ENCODE results near the gene C9orf50.

C9orf50 gene

GRCh38 chr9:129586685-129587084, 34.2 kb downstream of the C9orf50 start:
- DNase-seq = no peak

- DNase-seq = no peak
These were observed 34.7 kb downstream of the C9orf50 start for GRCh38 chr9:129586245-129586644.

GRCh38 chr9:129585352-129585751, 35.5 kb downstream of the C9orf50 start:
- no peak for DNase-seq

GRCh38 chr9:129584136-129584535, 36.8 kb downstream of the C9orf50 start:
- DNase-seq = peak; percentile 90

- DNase-seq = peak; percentile 59
These were observed 37.4 kb downstream of the C9orf50 start for GRCh38 chr9:129583308-129584038.

GRCh38 chr9:129582855-129583254, 38.0 kb downstream of the C9orf50 start:
- no peak for DNase-seq

- no peak for DNase-seq
These were observed 39.3 kb downstream of the C9orf50 start for GRCh38 chr9:129581505-129582189.

- DNase-seq = no peak
These were observed 40.5 kb downstream of the C9orf50 start for GRCh38 chr9:129580211-129580915.

- no peak for DNase-seq
These were observed 41.6 kb downstream of the C9orf50 start for GRCh38 chr9:129579294-129579693.

GRCh38 chr9:129576546-129577543, 44.1 kb downstream of the C9orf50 start:
- no peak for DNase-seq

- no peak for DNase-seq
These were observed 45.1 kb downstream of the C9orf50 start for GRCh38 chr9:129575818-129576217.

GRCh38 chr9:129574911-129575585, 45.9 kb downstream of the C9orf50 start:
- DNase-seq = no peak

GRCh38 chr9:129573977-129574376, 46.9 kb downstream of the C9orf50 start:
- DNase-seq = no peak

- no peak for DNase-seq
These were observed 48.4 kb downstream of the C9orf50 start for GRCh38 chr9:129572517-129572916.

- no peak for DNase-seq
These were observed 48.9 kb downstream of the C9orf50 start for GRCh38 chr9:129572052-129572425.

GRCh38 chr9:129571298-129572051, 49.4 kb downstream of the C9orf50 start:
- DNase-seq = no peak

- peak; percentile 84 for DNase-seq
These were observed 50.2 kb downstream of the C9orf50 start for GRCh38 chr9:129570450-129571297.

GRCh38 chr9:129569502-129570449, 51.1 kb downstream of the C9orf50 start:
- DNase-seq = peak; percentile 8
